ENCODE data around the gene GMDS. TPM values are rescaled to one million over a fixed set of nuclear protein-coding genes. Genes with fewer than 3 reads are reported as not detected.

GMDS gene
- total RNA-seq, 2 donors from 2014 or later, result 25.4 to 29.5 TPM

GRCh38 chr6:1705183-1705582, 540.2 kb downstream of the GMDS start:
- WGBS, 2 experiments (ENCODE audit: insufficient coverage in 1 of 2, insufficient read length in 1 of 2), result 93% methylated on average over 3 to 4 of the region's 4 CpGs
- H3K9me3 ChIP-seq (ENCODE audit: control insufficient read depth, low read length), result no peaks in the 10 kb centered on the region
- no peak overlapping the region for H3K9ac ChIP-seq (ENCODE audit: extremely low read depth, low read length, poor library complexity, severe bottlenecking)
- H3K4me1 ChIP-seq (ENCODE audit: control insufficient read depth, insufficient read depth, low read length), result peaks cover 6% of the 10 kb centered on the region
- DNase-seq, result no peak
- Mint-ChIP-seq H3K4me1 (peaks cover 19% of the 10 kb centered on the region), H3K36me3 (ENCODE audit: low read depth) (no peaks in the 10 kb centered on the region), H3K27ac (no peak overlapping the region), H3K27me3 (ENCODE audit: insufficient read depth) (peaks cover 1% of the 10 kb centered on the region), H3K4me3 (no peak overlapping the region), H3K9me3 (no peaks in the 10 kb centered on the region)
- H3K4me3 ChIP-seq (ENCODE audit: low read length), result no peak overlapping the region
- H3K27ac ChIP-seq (ENCODE audit: low read depth, low read length), result no peak overlapping the region
- H3K36me3 ChIP-seq (ENCODE audit: control insufficient read depth, insufficient read depth, low read length), result no peaks in the 10 kb centered on the region
- peaks cover 5% of the 10 kb centered on the region for H3K27me3 ChIP-seq (ENCODE audit: control insufficient read depth, insufficient read depth, low read length, poor library complexity, severe bottlenecking)
- TF ChIP-seq, protein P1, sequence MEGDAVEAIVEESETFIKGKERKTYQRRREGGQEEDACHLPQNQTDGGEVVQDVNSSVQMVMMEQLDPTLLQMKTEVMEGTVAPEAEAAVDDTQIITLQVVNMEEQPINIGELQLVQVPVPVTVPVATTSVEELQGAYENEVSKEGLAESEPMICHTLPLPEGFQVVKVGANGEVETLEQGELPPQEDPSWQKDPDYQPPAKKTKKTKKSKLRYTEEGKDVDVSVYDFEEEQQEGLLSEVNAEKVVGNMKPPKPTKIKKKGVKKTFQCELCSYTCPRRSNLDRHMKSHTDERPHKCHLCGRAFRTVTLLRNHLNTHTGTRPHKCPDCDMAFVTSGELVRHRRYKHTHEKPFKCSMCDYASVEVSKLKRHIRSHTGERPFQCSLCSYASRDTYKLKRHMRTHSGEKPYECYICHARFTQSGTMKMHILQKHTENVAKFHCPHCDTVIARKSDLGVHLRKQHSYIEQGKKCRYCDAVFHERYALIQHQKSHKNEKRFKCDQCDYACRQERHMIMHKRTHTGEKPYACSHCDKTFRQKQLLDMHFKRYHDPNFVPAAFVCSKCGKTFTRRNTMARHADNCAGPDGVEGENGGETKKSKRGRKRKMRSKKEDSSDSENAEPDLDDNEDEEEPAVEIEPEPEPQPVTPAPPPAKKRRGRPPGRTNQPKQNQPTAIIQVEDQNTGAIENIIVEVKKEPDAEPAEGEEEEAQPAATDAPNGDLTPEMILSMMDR (conservative IDR thresholded peaks at IDR 0.05), result no peak

DNA sequence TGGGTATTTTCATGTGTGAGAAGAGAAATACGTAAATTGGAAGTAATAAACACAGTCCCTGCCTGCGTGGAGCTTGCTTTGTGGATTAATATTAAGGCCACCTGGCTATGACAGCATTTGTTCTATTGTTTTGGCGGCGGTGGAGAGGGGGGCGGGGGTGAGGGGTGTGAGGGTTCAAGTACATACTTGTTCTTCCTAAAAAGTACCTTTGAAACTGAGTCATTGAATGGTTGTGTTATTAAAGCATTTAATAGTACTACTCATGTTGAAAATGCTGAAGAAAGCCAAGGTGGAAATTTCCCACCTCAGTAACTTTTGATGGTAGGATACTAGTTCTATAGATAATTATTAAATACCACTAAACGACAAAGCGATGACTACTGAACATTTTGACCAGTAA, 540.7 kb downstream of the GMDS start:
- Mint-ChIP-seq H3K27me3 (ENCODE audit: insufficient read depth) (peaks cover 1% of the 10 kb centered on the region), H3K27ac (no peak overlapping the region), H3K36me3 (ENCODE audit: low read depth) (no peaks in the 10 kb centered on the region), H3K9me3 (peaks cover under 1% of the 10 kb centered on the region), H3K4me3 (no peak overlapping the region), H3K4me1 (peaks cover 19% of the 10 kb centered on the region)
- Histone ChIP-seq H3K36me3 (ENCODE audit: control insufficient read depth, insufficient read depth, low read length) (no peaks in the 10 kb centered on the region), H3K9me3 (ENCODE audit: control insufficient read depth, low read length) (no peaks in the 10 kb centered on the region), H3K9ac (ENCODE audit: extremely low read depth, low read length, poor library complexity, severe bottlenecking) (no peak overlapping the region), H3K4me3 (ENCODE audit: low read length) (no peak overlapping the region), H3K27me3 (ENCODE audit: control insufficient read depth, insufficient read depth, low read length, poor library complexity, severe bottlenecking) (peaks cover under 1% of the 10 kb centered on the region), H3K4me1 (ENCODE audit: control insufficient read depth, insufficient read depth, low read length) (peaks cover 6% of the 10 kb centered on the region), H3K27ac (ENCODE audit: low read depth, low read length) (no peak overlapping the region)
- 75 to 80% methylated on average over 5 to 7 of the region's 7 CpGs for WGBS, 2 experiments (ENCODE audit: insufficient coverage in 1 of 2, insufficient read length in 1 of 2)
- TF ChIP-seq, protein P1 (conservative IDR thresholded peaks at IDR 0.05), result no peak
- DNase-seq, result no peak

DNA sequence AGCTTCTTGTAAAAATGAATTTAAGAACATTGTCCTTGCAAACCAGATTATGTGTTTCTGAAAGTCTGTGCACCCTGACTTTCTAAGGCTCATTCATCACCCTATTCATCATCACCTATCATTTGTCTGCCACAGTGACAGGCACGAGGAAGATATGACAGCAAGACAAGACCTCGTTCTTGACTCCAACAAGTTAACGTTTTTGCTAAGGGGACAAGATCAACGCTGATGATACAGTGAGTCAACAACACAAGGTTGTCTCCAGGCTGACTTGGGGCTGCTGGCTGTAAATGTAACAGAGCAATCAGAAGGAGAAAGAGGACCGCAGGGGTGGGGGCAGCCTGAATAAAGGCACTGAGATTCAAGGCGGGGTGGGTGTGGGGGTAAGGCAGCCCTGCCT, 541.5 kb downstream of the GMDS start:
- Mint-ChIP-seq H3K4me1 (peaks cover 19% of the 10 kb centered on the region), H3K27ac (no peak overlapping the region), H3K36me3 (ENCODE audit: low read depth) (no peaks in the 10 kb centered on the region), H3K27me3 (ENCODE audit: insufficient read depth) (no peaks in the 10 kb centered on the region), H3K9me3 (peaks cover 5% of the 10 kb centered on the region), H3K4me3 (no peak overlapping the region)
- no peaks in the 10 kb centered on the region for H3K27me3 ChIP-seq (ENCODE audit: control insufficient read depth, insufficient read depth, low read length, poor library complexity, severe bottlenecking)
- TF ChIP-seq, protein P1 (conservative IDR thresholded peaks at IDR 0.05), result no peak
- no peak overlapping the region for H3K27ac ChIP-seq (ENCODE audit: low read depth, low read length)
- 89% methylated on average over 4 to 6 of the region's 6 CpGs for WGBS, 2 experiments (ENCODE audit: insufficient coverage in 1 of 2, insufficient read length in 1 of 2)
- no peaks in the 10 kb centered on the region for H3K36me3 ChIP-seq (ENCODE audit: control insufficient read depth, insufficient read depth, low read length)
- no peak overlapping the region for H3K9ac ChIP-seq (ENCODE audit: extremely low read depth, low read length, poor library complexity, severe bottlenecking)
- H3K9me3 ChIP-seq (ENCODE audit: control insufficient read depth, low read length), result no peaks in the 10 kb centered on the region
- no peak overlapping the region for H3K4me3 ChIP-seq (ENCODE audit: low read length)
- H3K4me1 ChIP-seq (ENCODE audit: control insufficient read depth, insufficient read depth, low read length), result peaks cover 6% of the 10 kb centered on the region
- no peak for DNase-seq

Data from endodermal cell (in vitro differentiated cells).